ENCODE results near the gene AFF3. TPM values are rescaled to one million over a fixed set of nuclear protein-coding genes. Genes with fewer than 3 reads are reported as not detected.

AFF3 gene
- total RNA-seq, 2 donors from 2014 or later = 10.8 to 16.2 TPM

DNA sequence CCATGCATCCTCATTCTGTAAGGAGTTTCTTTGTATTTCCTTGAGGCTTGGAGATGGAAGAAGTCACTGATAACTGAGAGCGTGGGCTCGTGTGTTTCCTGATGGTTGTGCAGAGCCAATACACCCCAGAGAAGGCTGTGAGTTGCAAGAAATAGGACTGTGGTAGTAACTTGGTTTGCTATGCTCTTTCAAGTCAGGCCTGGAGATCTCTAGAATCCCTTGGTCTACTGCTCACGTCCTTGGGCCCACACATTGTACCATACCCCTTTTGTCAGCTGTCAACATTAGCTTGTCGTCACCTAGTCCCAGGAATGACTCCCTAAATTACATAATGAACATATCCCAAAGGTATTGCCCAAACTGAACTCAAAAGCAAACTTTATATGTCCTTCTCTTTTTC is 414.2 kb downstream of the AFF3 start:
- no peaks in the 10 kb centered on the region for H3K36me3 ChIP-seq
- TF ChIP-seq, protein P1, sequence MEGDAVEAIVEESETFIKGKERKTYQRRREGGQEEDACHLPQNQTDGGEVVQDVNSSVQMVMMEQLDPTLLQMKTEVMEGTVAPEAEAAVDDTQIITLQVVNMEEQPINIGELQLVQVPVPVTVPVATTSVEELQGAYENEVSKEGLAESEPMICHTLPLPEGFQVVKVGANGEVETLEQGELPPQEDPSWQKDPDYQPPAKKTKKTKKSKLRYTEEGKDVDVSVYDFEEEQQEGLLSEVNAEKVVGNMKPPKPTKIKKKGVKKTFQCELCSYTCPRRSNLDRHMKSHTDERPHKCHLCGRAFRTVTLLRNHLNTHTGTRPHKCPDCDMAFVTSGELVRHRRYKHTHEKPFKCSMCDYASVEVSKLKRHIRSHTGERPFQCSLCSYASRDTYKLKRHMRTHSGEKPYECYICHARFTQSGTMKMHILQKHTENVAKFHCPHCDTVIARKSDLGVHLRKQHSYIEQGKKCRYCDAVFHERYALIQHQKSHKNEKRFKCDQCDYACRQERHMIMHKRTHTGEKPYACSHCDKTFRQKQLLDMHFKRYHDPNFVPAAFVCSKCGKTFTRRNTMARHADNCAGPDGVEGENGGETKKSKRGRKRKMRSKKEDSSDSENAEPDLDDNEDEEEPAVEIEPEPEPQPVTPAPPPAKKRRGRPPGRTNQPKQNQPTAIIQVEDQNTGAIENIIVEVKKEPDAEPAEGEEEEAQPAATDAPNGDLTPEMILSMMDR (IDR thresholded peaks at IDR 0.05) = no peak
- H3K27ac ChIP-seq = peak overlapping the region in 1 of 2 donors; percentile 60
- H3K9me3 ChIP-seq = no peaks in the 10 kb centered on the region
- H3K27me3 ChIP-seq = no peaks in the 10 kb centered on the region
- H3K4me1 ChIP-seq = peaks cover 0 to 36% of the 10 kb centered on the region in 2 donors
- DNase-seq (ENCODE audit: low spot score) = no peak
- H3K4me3 ChIP-seq = no peak overlapping the region

DNA sequence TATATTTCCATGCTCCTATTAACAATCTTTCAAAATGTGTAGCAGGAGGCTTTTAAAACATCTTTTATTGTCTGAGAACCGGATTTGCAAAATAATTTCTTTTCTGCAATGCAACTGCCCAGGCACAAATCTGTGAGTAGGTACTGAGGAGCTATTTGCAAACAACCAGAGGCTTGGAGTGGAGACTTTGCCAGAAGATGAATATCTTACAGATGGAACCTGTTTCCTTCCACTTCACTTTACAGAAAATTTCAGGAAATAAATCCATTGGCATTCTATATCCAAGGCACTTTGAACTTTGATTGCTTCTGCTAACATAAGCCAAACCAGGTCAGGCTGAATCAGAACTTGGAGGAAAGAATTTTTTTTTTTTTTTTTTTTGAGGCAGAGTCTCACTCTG is 415.2 kb downstream of the AFF3 start:
- Histone ChIP-seq H3K36me3 (no peaks in the 10 kb centered on the region), H3K4me3 (no peak overlapping the region), H3K27ac (no peak overlapping the region), H3K27me3 (no peaks in the 10 kb centered on the region), H3K4me1 (peaks cover 0 to 36% of the 10 kb centered on the region in 2 donors), H3K9me3 (peaks cover 0 to 8% of the 10 kb centered on the region in 2 donors)
- DNase-seq (ENCODE audit: low spot score) = no peak
- TF ChIP-seq, protein P1 (IDR thresholded peaks at IDR 0.05) = no peak

DNA sequence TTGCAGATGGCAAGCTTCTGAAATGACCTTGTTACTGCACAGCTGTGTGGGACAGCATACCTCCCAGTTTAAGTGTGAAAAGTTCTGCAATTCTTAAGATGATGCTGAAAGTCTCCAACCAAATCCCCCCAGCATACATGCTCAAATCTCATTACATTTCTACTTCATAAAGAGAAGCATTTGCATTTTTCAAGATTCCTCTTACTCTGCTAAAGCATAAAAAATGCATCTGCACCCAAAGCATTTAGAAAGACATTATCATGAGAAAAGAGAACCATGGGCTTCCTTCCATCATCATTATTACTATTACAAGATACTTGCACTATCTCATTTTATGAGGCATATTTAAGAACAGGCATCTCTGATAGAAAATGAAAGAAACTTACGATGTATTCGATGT is 415.7 kb downstream of the AFF3 start:
- no peak for DNase-seq (ENCODE audit: low spot score)
- peaks cover 0 to 13% of the 10 kb centered on the region in 2 donors for H3K9me3 ChIP-seq
- no peak overlapping the region for H3K27ac ChIP-seq
- no peaks in the 10 kb centered on the region for H3K27me3 ChIP-seq
- TF ChIP-seq, protein P1 (IDR thresholded peaks at IDR 0.05) = no peak
- no peaks in the 10 kb centered on the region for H3K36me3 ChIP-seq
- H3K4me1 ChIP-seq = peaks cover 0 to 36% of the 10 kb centered on the region in 2 donors
- no peak overlapping the region for H3K4me3 ChIP-seq

DNA sequence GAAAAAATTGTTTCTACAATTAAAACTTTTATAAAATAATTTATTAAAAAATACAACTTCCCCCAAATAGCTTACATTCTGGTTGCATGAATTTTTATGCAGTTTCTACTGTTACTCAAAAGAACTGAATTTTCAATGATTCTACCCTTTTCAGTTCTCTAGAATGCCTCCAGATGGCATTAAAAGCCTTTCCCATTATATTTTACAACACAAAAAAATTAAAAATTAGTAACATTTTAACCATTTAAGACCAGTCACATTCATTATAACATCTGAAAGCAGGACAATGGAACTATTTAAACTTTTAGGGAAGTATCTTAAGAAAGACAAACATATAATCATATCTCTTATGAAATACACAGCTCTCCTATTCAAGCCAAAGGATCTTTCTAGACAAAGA is 416.6 kb downstream of the AFF3 start:
- no peak overlapping the region for H3K27ac ChIP-seq
- H3K4me3 ChIP-seq = no peak overlapping the region
- peaks cover 0 to 18% of the 10 kb centered on the region in 2 donors for H3K9me3 ChIP-seq
- TF ChIP-seq, protein P1 (IDR thresholded peaks at IDR 0.05) = peak in 1 of 2 donors; percentile 56
- no peaks in the 10 kb centered on the region for H3K27me3 ChIP-seq
- H3K36me3 ChIP-seq = no peaks in the 10 kb centered on the region
- no peak for DNase-seq (ENCODE audit: low spot score)
- H3K4me1 ChIP-seq = peaks cover 0 to 36% of the 10 kb centered on the region in 2 donors

DNA sequence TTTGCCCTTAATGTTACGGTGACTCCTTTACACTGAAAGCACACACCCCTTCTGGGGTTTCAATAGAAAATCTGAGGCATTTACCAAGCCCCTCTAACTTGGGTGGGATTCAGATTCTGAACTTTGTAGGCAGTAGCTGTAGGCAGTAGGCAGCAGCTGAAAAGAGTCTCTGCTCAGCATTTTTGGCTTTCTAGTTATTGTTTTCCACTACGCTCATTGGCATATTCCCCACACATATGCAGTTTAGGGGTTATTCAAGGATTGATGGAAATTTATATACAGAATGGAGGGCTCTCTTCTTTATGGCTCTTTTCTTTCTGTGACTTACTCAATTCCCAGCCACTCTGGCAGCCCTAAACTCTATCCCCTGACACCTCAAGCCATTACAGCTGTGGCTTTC is 419.9 kb downstream of the AFF3 start:
- H3K27me3 ChIP-seq = no peaks in the 10 kb centered on the region
- TF ChIP-seq, protein P1 (IDR thresholded peaks at IDR 0.05) = no peak
- no peaks in the 10 kb centered on the region for H3K36me3 ChIP-seq
- H3K9me3 ChIP-seq = peaks cover 0 to 18% of the 10 kb centered on the region in 2 donors
- H3K4me1 ChIP-seq = peaks cover 0 to 11% of the 10 kb centered on the region in 2 donors
- no peak overlapping the region for H3K4me3 ChIP-seq
- DNase-seq (ENCODE audit: low spot score) = no peak
- no peak overlapping the region for H3K27ac ChIP-seq

DNA sequence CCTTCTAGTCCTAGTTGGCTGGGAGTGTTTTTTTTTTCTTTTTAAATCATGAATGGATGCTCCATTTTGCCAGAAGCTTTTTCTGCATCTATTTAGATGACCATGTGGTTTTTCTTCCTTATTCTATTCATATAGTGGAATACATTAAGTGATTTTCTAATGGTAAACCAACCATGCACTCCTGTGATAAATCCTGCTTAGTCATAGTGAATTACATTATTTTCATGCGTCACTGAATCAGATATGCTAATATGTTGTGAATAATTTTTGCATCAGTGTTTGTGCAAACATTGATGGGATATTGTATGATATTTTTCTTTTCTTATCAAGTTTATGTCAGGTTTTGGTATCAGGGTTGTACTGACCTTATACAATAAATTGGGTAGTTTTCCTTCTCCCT is 423.3 kb downstream of the AFF3 start:
- Histone ChIP-seq H3K4me3 (no peak overlapping the region), H3K9me3 (peaks cover 0 to 18% of the 10 kb centered on the region in 2 donors), H3K27ac (no peak overlapping the region), H3K36me3 (no peaks in the 10 kb centered on the region), H3K27me3 (no peaks in the 10 kb centered on the region), H3K4me1 (no peaks in the 10 kb centered on the region)
- no peak for DNase-seq (ENCODE audit: low spot score)
- TF ChIP-seq, protein P1 (IDR thresholded peaks at IDR 0.05) = no peak
